GM12892 (cell line): ENCODE data around the gene SLC35C1.

Experiments
- POLR2A ChIP-seq: IDR thresholded peaks from 2 replicates; pipeline ENCODE4 v1.6.1; 2011; ENCODE audit warnings: low read depth, low read length, control low read depth
- POLR2AphosphoS5 ChIP-seq: IDR thresholded peaks from 2 replicates; pipeline ENCODE4 v1.6.1; 2011; ENCODE audit warnings: low read depth, low read length, control low read depth
- TAF1 ChIP-seq: IDR thresholded peaks from 2 replicates; pipeline ENCODE4 v1.6.1; 2011; ENCODE audit warnings: low read depth, mild to moderate bottlenecking, control low read depth, low read length, borderline replicate concordance

DNA sequence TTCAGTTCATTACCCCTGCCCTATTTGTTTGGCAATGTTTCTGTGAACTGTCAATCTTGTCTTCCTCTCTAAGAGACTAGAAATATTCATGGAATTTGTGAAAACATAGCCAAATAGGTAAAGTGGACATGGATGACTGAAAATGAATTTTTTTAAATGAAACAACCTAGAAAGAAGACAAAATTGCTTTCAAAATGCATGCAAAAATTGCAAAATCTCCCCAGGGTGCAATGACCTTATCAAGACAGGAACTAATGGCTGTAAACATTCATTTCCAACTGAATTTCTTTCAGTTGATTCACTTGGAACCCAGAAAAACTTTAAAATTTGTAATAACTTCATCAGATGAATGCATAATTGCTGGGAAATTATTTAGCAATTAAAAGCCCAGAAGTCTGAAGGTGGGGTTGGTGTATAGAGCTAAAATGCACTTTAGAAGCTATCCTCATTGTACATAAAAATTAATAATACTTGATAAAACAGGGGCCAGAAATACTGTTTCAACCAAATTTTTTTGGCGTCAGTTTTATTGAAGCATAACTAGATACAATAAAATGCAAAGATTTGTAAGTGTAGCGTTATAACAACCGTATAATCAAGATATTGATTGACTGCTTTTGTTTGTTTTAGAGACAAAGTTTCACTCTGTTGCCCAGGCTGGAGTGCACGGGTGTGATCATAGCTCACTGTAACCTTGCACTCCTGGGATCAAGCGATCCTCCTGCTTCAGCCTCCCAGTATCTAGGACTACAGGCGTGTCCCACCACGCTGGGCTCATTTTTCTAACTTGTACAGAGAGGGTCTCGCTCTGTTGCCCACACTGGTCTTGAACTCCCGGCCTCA, 27.6 kb upstream of the SLC35C1 start:
- TF ChIP-seq POLR2AphosphoS5 (no peak), POLR2A (no peak), TAF1 (no peak)
